ENCODE data around the gene SNTA1. TPM values are rescaled to one million over a fixed set of nuclear protein-coding genes. Genes with fewer than 3 reads are reported as not detected.
"Not testable (repeated sequence)": the region's sequence is repeated elsewhere in the genome, so short reads cannot be mapped to it uniquely, and the experiment has no call there.

SNTA1 gene
- total RNA-seq, 1 donor from 2014 or later = 68.1 TPM

DNA sequence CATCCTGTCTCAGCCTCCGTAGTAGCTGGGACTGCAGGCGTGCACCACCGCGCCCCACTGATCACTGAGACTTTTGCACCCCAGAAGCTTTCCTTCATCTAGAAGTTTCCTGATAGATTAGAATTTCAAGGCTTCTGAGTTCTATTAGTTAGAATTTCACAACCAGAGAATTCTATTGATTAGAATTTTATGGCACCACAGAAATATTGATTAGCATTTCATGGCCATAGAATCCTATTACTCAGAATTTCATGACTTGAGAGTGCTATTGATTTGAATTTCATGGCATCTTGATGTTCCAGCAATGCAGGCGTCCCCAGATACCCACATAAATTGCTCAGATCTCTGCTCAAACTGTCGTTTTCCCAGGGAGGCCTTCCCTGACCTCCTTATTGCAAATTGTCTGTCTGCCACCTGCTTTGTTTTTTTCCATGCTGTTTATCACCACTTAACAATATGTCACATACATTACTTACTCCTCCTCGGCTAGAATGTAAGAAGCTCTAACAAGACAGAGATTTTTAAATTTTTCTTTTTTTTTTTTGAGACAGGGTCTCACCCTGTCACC, 29.4 kb upstream of the SNTA1 start:
- H3K27ac Mint-ChIP-seq (ENCODE audit: unreplicated experiment) = no peak overlapping the region
- TF ChIP-seq, protein P1, sequence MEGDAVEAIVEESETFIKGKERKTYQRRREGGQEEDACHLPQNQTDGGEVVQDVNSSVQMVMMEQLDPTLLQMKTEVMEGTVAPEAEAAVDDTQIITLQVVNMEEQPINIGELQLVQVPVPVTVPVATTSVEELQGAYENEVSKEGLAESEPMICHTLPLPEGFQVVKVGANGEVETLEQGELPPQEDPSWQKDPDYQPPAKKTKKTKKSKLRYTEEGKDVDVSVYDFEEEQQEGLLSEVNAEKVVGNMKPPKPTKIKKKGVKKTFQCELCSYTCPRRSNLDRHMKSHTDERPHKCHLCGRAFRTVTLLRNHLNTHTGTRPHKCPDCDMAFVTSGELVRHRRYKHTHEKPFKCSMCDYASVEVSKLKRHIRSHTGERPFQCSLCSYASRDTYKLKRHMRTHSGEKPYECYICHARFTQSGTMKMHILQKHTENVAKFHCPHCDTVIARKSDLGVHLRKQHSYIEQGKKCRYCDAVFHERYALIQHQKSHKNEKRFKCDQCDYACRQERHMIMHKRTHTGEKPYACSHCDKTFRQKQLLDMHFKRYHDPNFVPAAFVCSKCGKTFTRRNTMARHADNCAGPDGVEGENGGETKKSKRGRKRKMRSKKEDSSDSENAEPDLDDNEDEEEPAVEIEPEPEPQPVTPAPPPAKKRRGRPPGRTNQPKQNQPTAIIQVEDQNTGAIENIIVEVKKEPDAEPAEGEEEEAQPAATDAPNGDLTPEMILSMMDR (IDR thresholded peaks at IDR 0.05) = no peak

GRCh38 chr20:33470866-33471265, 27.3 kb upstream of the SNTA1 start:
- H3K4me3 Mint-ChIP-seq (ENCODE audit: unreplicated experiment) = no peak overlapping the region
- TF ChIP-seq, protein P1 (IDR thresholded peaks at IDR 0.05) = no peak
- H3K27ac Mint-ChIP-seq (ENCODE audit: unreplicated experiment) = no peak overlapping the region
- no peaks in the 10 kb centered on the region for H3K4me1 Mint-ChIP-seq (ENCODE audit: low read depth)
- H3K36me3 Mint-ChIP-seq (ENCODE audit: low read depth) = no peaks in the 10 kb centered on the region
- DNase-seq (ENCODE audit: low spot score) = no peak
- no peaks in the 10 kb centered on the region for H3K9me3 Mint-ChIP-seq (ENCODE audit: low read depth)
- H3K27me3 Mint-ChIP-seq (ENCODE audit: low read depth) = peaks cover 15% of the 10 kb centered on the region

More for the DNA sequence above, 29.4 kb upstream of the SNTA1 start:
- H3K36me3 Mint-ChIP-seq (ENCODE audit: low read depth) = no peaks in the 10 kb centered on the region
- H3K4me3 Mint-ChIP-seq (ENCODE audit: unreplicated experiment) = no peak overlapping the region
- H3K4me1 Mint-ChIP-seq (ENCODE audit: low read depth) = no peaks in the 10 kb centered on the region
- no peak for DNase-seq (ENCODE audit: low spot score)
- H3K27me3 Mint-ChIP-seq (ENCODE audit: low read depth) = peaks cover 13% of the 10 kb centered on the region
- no peaks in the 10 kb centered on the region for H3K9me3 Mint-ChIP-seq (ENCODE audit: low read depth)

DNA sequence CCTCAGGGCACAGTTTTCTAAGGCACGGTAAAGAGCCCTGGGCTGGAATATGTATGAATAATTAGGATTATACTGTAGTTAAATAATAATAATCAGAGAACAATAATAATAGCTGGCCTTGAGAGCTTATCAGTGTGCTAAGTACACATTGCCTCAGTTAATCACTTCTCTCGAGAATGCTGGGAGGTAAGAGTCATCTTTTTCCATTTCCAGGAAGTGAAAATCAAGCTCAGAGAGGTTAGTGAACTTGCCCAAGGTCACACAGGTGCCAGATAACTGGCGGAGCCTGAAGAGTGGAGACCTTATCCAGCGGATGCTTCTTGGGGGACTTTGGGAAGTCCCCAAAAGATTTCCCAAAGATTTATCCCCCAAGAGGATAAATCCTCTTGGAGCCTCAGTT, 26.9 kb upstream of the SNTA1 start:
- Mint-ChIP-seq H3K9me3 (ENCODE audit: low read depth) (no peaks in the 10 kb centered on the region), H3K4me1 (ENCODE audit: low read depth) (no peaks in the 10 kb centered on the region), H3K27ac (ENCODE audit: unreplicated experiment) (no peak overlapping the region), H3K36me3 (ENCODE audit: low read depth) (no peaks in the 10 kb centered on the region), H3K27me3 (ENCODE audit: low read depth) (peaks cover 13% of the 10 kb centered on the region), H3K4me3 (ENCODE audit: unreplicated experiment) (no peak overlapping the region)
- no peak for DNase-seq (ENCODE audit: low spot score)
- TF ChIP-seq, protein P1 (IDR thresholded peaks at IDR 0.05) = no peak

GRCh38 chr20:33466303-33466646, 22.7 kb upstream of the SNTA1 start:
- no peaks in the 10 kb centered on the region for H3K36me3 Mint-ChIP-seq (ENCODE audit: low read depth)
- no peak for DNase-seq (ENCODE audit: low spot score)
- no peaks in the 10 kb centered on the region for H3K4me1 Mint-ChIP-seq (ENCODE audit: low read depth)
- TF ChIP-seq, protein P1 (IDR thresholded peaks at IDR 0.05) = no peak
- H3K9me3 Mint-ChIP-seq (ENCODE audit: low read depth) = no peaks in the 10 kb centered on the region
- H3K27ac Mint-ChIP-seq (ENCODE audit: unreplicated experiment) = no peak overlapping the region
- H3K27me3 Mint-ChIP-seq (ENCODE audit: low read depth) = peaks cover 4% of the 10 kb centered on the region
- H3K4me3 Mint-ChIP-seq (ENCODE audit: unreplicated experiment) = no peak overlapping the region

DNA sequence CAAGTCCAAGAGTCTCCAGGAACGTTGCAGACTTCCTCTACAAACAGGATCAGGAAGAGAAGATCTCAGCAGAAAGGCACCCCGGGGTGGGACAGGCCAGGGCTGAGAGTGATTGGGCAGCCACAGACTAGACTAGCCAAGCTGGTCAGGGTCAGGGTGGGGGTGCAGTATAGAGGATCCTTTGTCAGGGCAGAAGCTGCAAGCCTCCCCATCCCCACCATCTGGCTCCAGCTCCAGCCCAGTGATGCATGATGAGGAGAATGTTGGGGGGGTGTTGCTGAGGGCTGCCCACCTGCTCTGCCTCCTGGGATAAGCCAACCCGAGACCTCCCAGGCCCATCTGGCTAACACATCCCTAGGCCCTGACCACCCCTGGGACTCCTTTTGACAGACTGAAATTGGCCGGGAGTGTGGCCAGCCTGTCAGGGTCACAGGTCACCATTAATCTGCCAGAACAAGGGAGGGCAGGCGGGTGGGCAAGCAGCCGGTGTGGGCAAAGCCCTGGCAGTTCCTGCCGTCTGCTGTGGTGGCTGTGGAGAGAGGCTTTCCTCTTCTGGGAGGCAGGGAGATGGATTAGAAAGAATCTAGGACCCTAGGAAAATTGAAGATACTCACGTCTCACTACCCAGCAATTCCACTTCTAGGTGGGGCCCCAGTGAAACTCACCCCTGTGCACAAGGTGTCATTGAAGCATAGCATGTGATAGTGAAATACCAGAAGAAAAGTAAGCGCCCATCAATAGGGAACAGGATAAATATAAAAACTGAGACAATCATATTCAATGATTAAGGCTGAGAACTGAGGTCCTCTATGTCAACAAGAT, 22.1 kb upstream of the SNTA1 start:
- H3K9me3 Mint-ChIP-seq (ENCODE audit: low read depth) = no peaks in the 10 kb centered on the region
- H3K36me3 Mint-ChIP-seq (ENCODE audit: low read depth) = no peaks in the 10 kb centered on the region
- DNase-seq (ENCODE audit: low spot score) = no peak
- peaks cover 4% of the 10 kb centered on the region for H3K27me3 Mint-ChIP-seq (ENCODE audit: low read depth)
- H3K4me3 Mint-ChIP-seq (ENCODE audit: unreplicated experiment) = no peak overlapping the region
- H3K27ac Mint-ChIP-seq (ENCODE audit: unreplicated experiment) = no peak overlapping the region
- no peaks in the 10 kb centered on the region for H3K4me1 Mint-ChIP-seq (ENCODE audit: low read depth)
- TF ChIP-seq, protein P1 (IDR thresholded peaks at IDR 0.05) = no peak

- not testable (repeated sequence) for DNase-seq (ENCODE audit: low spot score); H3K27ac Mint-ChIP-seq (ENCODE audit: unreplicated experiment); H3K27me3 Mint-ChIP-seq (ENCODE audit: low read depth); H3K4me3 Mint-ChIP-seq (ENCODE audit: unreplicated experiment); H3K4me1 Mint-ChIP-seq (ENCODE audit: low read depth); H3K36me3 Mint-ChIP-seq (ENCODE audit: low read depth); H3K9me3 Mint-ChIP-seq (ENCODE audit: low read depth)
Measured at GRCh38 chr20:33464759-33465158, 21.2 kb upstream of the SNTA1 start.

All from chondrocyte (in vitro differentiated cells).